PC-3 (cell line): ENCODE measurements around the gene MRPL30. TPM values are rescaled to one million over a fixed set of nuclear protein-coding genes. Genes with fewer than 3 reads are reported as not detected.
A peak's percentile ranks its signal among the peaks of the same experiment; 100 is the strongest.
"Not testable (repeated sequence)": the region's sequence is repeated elsewhere in the genome, so short reads cannot be mapped to it uniquely, and the experiment has no call there.

Experiments used
- ATAC-seq: fragments of 200-7000 bp; cut with Tn5 transposase; 2 replicates; pipeline ENCODE4 v1.9.1; 2020; ENCODE audit warnings: mild to moderate bottlenecking, moderate library complexity
- Bru-seq: library from RNA; stranded (reverse); fragments of 400-500 nt; gene quantifications from one replicate; lab custom pipeline; 2021; lab: Mats Ljungman, UMichigan
- BruChase-seq, 2 experiments: library from RNA; stranded (reverse); fragments of 400-500 nt; gene quantifications; one replicate each; lab custom pipeline; 2021; lab: Mats Ljungman, UMichigan
- BruUV-seq: library from RNA; stranded (reverse); fragments of 400-500 nt; replicated peaks from 2 replicates; lab custom pipeline; 2021; lab: Mats Ljungman, UMichigan
- CTCF ChIA-PET: fragments of 300-600 bp; sonication (Branson Sonifier 250); formaldehyde crosslinking; loops from one replicate; lab custom pipeline; 2022; ENCODE audit warnings: antibody characterized with exemption; lab: Charles Lee
- POLR2A ChIA-PET: fragments of 300-600 bp; sonication (Branson Sonifier 250); formaldehyde crosslinking; loops from one replicate; lab custom pipeline; 2022; ENCODE audit warnings: antibody characterized with exemption; ENCODE audit not compliant: unreplicated experiment; lab: Charles Lee
- DNase-seq: peaks from one replicate; pipeline ENCODE4 v3.0.0-alpha.2; 2015
- H2AFZ ChIP-seq: fragments of 300-600 bp; sonication (generic); 2 replicates; pipeline ENCODE4 v1.6.0; 2016; ENCODE audit warnings: antibody characterized with exemption, low read length
- H3F3A ChIP-seq: fragments of 300-600 bp; sonication (generic); one replicate; pipeline ENCODE4 v1.6.0; 2017; ENCODE audit warnings: antibody characterized with exemption, low read length, control low read depth, mild to moderate bottlenecking; ENCODE audit not compliant: unreplicated experiment
- H3K27ac ChIP-seq: fragments of 300-600 bp; sonication (generic); 2 replicates; pipeline ENCODE4 v1.5.1; 2016; ENCODE audit warnings: mild to moderate bottlenecking, low read length
- H3K27me3 ChIP-seq: fragments of 300-600 bp; sonication (generic); 2 replicates; pipeline ENCODE4 v1.6.1; 2016; ENCODE audit warnings: low read length, mixed read lengths
- H3K36me3 ChIP-seq: fragments of 300-600 bp; sonication (generic); 2 replicates; pipeline ENCODE4 v1.6.1; 2016; ENCODE audit warnings: low read depth, mixed run types, low read length, mixed read lengths
- H3K4me1 ChIP-seq: fragments of 300-600 bp; sonication (generic); 2 replicates; pipeline ENCODE4 v1.5.1; 2016; ENCODE audit warnings: low read length; ENCODE audit not compliant: insufficient read depth
- H3K4me2 ChIP-seq: fragments of 300-600 bp; sonication (generic); 2 replicates; pipeline ENCODE4 v1.6.0; 2016; ENCODE audit warnings: low read length
- H3K4me3 ChIP-seq: fragments of 300-600 bp; sonication (generic); 2 replicates; pipeline ENCODE4 v1.5.1; 2016; ENCODE audit warnings: mild to moderate bottlenecking, low read length, mixed read lengths
- H3K79me2 ChIP-seq: fragments of 300-600 bp; sonication (generic); 2 replicates; pipeline ENCODE4 v1.6.1; 2017; ENCODE audit warnings: low read length, mixed read lengths
- H3K9ac ChIP-seq: fragments of 300-600 bp; sonication (generic); 2 replicates; pipeline ENCODE4 v1.6.0; 2016; ENCODE audit warnings: mild to moderate bottlenecking, low read length
- H3K9me2 ChIP-seq: fragments of 300-600 bp; sonication (generic); replicated peaks from 2 replicates; pipeline ENCODE4 v1.6.1; 2016; ENCODE audit warnings: mixed run types, low read length, mixed read lengths
- H3K9me3 ChIP-seq: fragments of 300-600 bp; sonication (generic); 2 replicates; pipeline ENCODE4 v1.6.1; 2016; ENCODE audit warnings: low read length, mixed read lengths
- H4K20me1 ChIP-seq: fragments of 300-600 bp; sonication (generic); 2 replicates; pipeline ENCODE4 v1.6.1; 2016; ENCODE audit warnings: low read length, mixed read lengths
- EZH2 ChIP-seq: fragments of 300-600 bp; sonication (generic); IDR thresholded peaks from one replicate; pipeline ENCODE4 v1.6.1; 2017; ENCODE audit warnings: antibody characterized with exemption, mild to moderate bottlenecking, low read length; ENCODE audit not compliant: unreplicated experiment
- EZH2phosphoT487 ChIP-seq: fragments of 300-600 bp; sonication (generic); IDR thresholded peaks from 2 replicates; pipeline ENCODE4 v1.6.1; 2018; ENCODE audit warnings: mild to moderate bottlenecking, antibody characterized with exemption, low read length, borderline replicate concordance
- intact Hi-C: fragments of 100-400 bp; cut with micrococcal nuclease; formaldehyde crosslinking; loops from 2 replicates; pipeline ENCODE4 v1.9.0; 2023
- long read RNA-seq: library from polyadenylated mRNA; unstranded; transcript quantifications from one replicate; pipeline ENCODE4 v2.0.0, GENCODE V29; 2021; ENCODE audit not compliant: unreplicated experiment
- total RNA-seq: library from RNA; depleted of rRNA; stranded (reverse); fragments of >200 nt; gene quantifications from 2 replicates; pipeline ENCODE4 v1.2.3, GENCODE V29; 2014; rRNA removed
- TF ChIP-seq, protein P1 (sequence below): fragments of 300-600 bp; sonication (generic); conservative IDR thresholded peaks from 2 replicates; pipeline ENCODE4 v1.5.1; 2017; ENCODE audit warnings: antibody characterized with exemption, low read depth, mild to moderate bottlenecking, low read length

Gene MRPL30
- total RNA-seq: 39.7 and 42.8 TPM in 2 replicates
- Bru-seq, nascent RNA: percentile 86 among the genes with signal in this experiment
- percentile 98 among the genes with signal in this experiment for BruChase-seq, experiment 1, labeled RNA remaining after a 6-hour chase
- percentile 95 among the genes with signal in this experiment for BruChase-seq, experiment 2, labeled RNA remaining after a 2-hour chase
- long read RNA-seq, transcript MRPL30-201 (6 exons, 2,605 nt): major isoform, 25 of 41 reads
- long read RNA-seq, partial matches to known transcripts: 1 of 41 reads
- long read RNA-seq, other reads (novel, unspliced or antisense): 14 of 41 reads

DNA sequence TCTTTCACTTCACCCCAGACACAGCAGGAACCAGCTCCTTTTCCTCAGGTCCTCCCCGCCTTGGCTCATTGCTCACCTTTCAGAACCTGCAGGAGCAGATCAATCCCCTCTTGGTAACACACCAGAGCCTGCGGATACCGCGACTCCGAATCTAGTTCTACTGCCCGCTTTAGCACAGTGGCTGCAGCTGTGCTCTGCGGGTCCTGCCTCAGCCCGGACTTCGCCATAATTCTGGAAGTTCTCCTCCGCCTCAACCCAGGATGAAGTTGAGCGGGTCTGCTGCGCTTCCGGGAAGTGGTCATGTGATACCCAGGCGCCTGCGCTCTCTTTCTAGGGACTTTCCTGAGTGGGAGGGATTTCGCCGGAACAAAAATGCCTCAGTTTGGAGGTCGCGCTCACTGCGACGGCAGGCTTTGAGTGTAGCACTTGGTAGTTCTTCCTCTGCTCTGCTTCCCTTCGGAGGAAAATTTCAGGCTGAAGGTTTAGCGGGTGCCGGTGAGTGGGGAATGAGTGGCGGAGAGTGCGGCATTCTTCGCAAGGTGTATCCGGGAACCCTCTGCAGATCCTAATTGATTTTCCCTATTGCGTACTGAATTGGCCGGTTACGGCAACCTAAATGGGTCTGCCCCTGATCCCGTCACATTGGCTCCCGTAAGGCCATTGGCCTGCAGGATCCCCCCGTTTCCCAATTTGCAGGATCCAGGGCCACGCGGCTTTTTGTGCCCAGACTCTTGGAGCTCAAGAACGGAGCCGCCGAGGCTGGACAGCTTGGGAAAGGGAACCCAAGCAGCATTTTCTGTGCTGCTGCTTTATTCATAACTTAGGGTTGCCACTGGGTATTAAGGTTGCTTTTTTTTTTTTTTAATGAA, at the start of gene MRPL30, which contains the start of gene MITD1:
MRPL30 (plus strand) TSS at position 430 of the 869 bp plus-strand sequence. CDS start 5,020 bp downstream, outside the sequence.
MITD1 (minus strand) TSS at position 304 of the 869 bp plus-strand sequence; CDS start at position 227, 77 bp downstream.
- Histone ChIP-seq H3K79me2 (peaks cover 85% of the 10 kb centered on the region), H3K27ac (peak within 1 kb of the TSS; percentile 27), H3K9me3 (no peaks in the 10 kb centered on the region), H3F3A (no peaks in the 10 kb centered on the region), H3K4me2 (peak within 1 kb of the TSS; percentile 78), H2AFZ (peak within 1 kb of the TSS; percentile 92), H3K4me3 (peak within 1 kb of the TSS; percentile 99), H3K27me3 (no peaks in the 10 kb centered on the region), H3K36me3 (no peaks in the 10 kb centered on the region), H4K20me1 (no peaks in the 10 kb centered on the region), H3K9me2 (no peaks in the 10 kb centered on the region), H3K9ac (peak within 1 kb of the TSS; percentile 87), H3K4me1 (peaks cover 11% of the 10 kb centered on the region)
- peak; percentile 97 for DNase-seq
- no peak for TF ChIP-seq EZH2phosphoT487
- TF ChIP-seq, protein P1, sequence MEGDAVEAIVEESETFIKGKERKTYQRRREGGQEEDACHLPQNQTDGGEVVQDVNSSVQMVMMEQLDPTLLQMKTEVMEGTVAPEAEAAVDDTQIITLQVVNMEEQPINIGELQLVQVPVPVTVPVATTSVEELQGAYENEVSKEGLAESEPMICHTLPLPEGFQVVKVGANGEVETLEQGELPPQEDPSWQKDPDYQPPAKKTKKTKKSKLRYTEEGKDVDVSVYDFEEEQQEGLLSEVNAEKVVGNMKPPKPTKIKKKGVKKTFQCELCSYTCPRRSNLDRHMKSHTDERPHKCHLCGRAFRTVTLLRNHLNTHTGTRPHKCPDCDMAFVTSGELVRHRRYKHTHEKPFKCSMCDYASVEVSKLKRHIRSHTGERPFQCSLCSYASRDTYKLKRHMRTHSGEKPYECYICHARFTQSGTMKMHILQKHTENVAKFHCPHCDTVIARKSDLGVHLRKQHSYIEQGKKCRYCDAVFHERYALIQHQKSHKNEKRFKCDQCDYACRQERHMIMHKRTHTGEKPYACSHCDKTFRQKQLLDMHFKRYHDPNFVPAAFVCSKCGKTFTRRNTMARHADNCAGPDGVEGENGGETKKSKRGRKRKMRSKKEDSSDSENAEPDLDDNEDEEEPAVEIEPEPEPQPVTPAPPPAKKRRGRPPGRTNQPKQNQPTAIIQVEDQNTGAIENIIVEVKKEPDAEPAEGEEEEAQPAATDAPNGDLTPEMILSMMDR: no peak
- TF ChIP-seq EZH2: no peak
- intact Hi-C loops: loop anchor here (1.0 to 2.0 kb wide), 3 partner anchors 26 to 155 kb away; partner anchors contain the start of genes C2orf15, LIPT1, TSGA10 and TXNDC9
- peak; percentile 88 for ATAC-seq
- ChIA-PET POLR2A (interaction anchor here (1.0 kb wide), 1 partner anchor 156 kb away, joined by 21 read pairs; the partner anchor contains the start of gene EIF5B), CTCF (interaction anchor here (0.7 kb wide), 1 partner anchor 40 kb away, joined by 3 read pairs; no protein-coding TSS in a partner anchor)
- BruUV-seq: TSS peak; percentile 83

DNA sequence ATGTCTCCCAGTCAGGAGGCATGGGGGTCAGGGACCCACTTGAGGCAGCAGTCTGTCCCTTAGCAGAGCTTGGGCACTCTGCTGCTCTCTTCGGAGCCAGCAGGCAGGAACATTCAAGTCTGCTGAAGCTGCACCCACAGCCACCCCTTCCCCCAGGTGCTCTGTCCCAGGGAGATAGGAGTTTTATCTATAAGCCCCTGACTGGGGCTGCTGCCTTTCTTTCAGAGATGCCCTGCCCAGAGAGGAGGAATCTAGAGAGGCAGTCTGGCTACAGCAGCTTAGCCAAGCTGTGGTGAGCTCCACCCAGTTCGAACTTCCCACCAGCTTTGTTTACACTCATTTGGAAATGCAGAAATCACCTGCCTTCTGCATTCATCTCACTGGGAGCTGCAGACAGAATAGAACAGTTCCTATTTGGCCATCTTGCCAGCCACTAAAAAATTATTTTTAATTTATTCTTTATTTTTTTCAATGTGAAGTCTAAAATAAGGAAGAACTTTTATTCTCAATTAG, 45.9 kb upstream of the MRPL30 start:
- ATAC-seq, intact Hi-C loops: not testable (repeated sequence)

DNA sequence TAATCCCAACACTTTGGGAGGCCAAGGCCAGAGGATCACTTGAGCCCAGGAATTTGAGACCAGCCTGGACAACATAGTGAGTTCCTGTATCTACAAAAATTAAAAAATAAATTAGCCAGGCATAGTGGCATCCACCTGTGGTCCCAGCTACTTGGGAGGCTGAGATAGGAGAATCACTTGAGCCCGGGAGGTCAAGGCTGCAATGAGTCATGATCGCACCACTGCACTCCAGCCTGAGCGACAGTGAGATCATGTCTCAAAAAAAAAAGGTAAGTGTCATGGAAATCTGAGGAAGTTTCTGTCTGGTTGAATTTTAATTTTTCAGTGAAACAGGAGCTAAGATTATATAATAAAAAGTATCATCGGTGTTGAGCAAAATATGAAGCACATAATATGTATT, 42.0 kb upstream of the MRPL30 start:
- DNase-seq (no peak), ATAC-seq (no peak)
- intact Hi-C loops: no loop called here
- no peaks in the 10 kb centered on the region for H4K20me1 ChIP-seq
- no peaks in the 10 kb centered on the region for H3K36me3 ChIP-seq
- H3K27me3 ChIP-seq: no peaks in the 10 kb centered on the region
- no peak overlapping the region for H2AFZ ChIP-seq
- ChIA-PET POLR2A (no interaction called here), CTCF (no interaction called here)
- H3F3A ChIP-seq: no peaks in the 10 kb centered on the region
- peaks cover 20% of the 10 kb centered on the region for H3K4me1 ChIP-seq
- H3K9me3 ChIP-seq: no peaks in the 10 kb centered on the region
- TF ChIP-seq EZH2 (no peak), EZH2phosphoT487 (no peak)
- TF ChIP-seq, protein P1: no peak
- H3K9me2 ChIP-seq: no peaks in the 10 kb centered on the region
- peaks cover 26% of the 10 kb centered on the region for H3K79me2 ChIP-seq
- H3K27ac ChIP-seq: no peak overlapping the region
- H3K9ac ChIP-seq: no peak overlapping the region
- BruUV-seq: no TSS peak
- peak overlapping the region; percentile 98; the same call in 1 of the 2 replicates for H3K4me2 ChIP-seq
- no peak overlapping the region; the same call in 1 of the 2 replicates for H3K4me3 ChIP-seq

More for the DNA sequence above, 45.9 kb upstream of the MRPL30 start:
- H3K9me2 ChIP-seq, H3K4me3 ChIP-seq, H3K27ac ChIP-seq, H4K20me1 ChIP-seq, H3F3A ChIP-seq, H3K9me3 ChIP-seq, H3K9ac ChIP-seq, CTCF ChIA-PET, H3K4me1 ChIP-seq, H3K27me3 ChIP-seq, BruUV-seq, H3K4me2 ChIP-seq, DNase-seq, H2AFZ ChIP-seq, H3K36me3 ChIP-seq: not testable (repeated sequence)
- H3K79me2 ChIP-seq: peaks cover 21% of the 10 kb centered on the region
- POLR2A ChIA-PET: interaction anchor here (0.6 kb wide), 1 partner anchor 8 kb away, joined by 3 read pairs; no protein-coding TSS in a partner anchor
